ENCODE data around the gene ABCA8.
"Not testable (repeated sequence)": the region's sequence is repeated elsewhere in the genome, so short reads cannot be mapped to it uniquely, and the experiment has no call there.

Gene ABCA8

DNA sequence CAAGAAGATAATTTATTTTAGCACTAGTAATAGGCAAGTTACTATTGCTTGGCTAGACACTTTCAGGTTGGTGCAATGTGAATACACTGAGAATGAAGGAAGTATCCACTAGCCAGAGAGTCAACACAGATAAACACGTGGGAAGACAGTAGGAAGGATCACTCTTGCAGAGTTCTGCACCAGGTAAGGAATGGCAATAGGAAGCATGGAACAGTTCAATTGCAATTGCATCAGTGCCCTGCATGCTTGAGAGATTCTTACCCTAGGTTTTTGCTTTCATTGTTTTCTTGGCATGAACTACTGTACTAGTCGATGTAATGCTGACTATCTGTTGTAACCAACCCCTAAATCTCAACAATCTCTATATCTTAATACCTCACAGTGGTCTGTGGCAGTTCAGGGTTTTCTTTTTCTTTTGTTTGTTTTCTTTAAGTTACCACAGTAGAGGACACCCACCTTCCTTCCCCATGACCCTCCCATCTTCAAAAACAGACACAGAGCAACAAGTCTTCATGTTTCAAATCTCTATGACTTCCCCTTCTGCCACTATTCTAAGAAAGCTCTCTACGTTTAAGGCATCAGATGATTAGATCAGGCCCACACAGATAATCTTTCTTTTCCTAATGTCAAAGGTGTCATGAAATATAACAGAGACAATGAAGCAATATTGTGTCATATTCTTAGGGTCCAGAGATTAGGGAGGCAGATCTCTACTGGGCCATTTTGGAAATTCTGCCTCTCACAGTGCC is 18.1 kb upstream of the ABCA8 start:
- DNase-seq, result peak in 1 of 3 donors; percentile 11
- 67% methylated on average over 1 of the region's 3 CpGs for WGBS (ENCODE audit: insufficient coverage)
- H3K36me3 ChIP-seq (ENCODE audit: control insufficient read depth in 4 of 4, insufficient read depth in 4 of 4, low read length in 3 of 4), result no peaks in the 10 kb centered on the region
- H3K4me1 ChIP-seq (ENCODE audit: control extremely low read depth in 1 of 4, control insufficient read depth in 4 of 4, insufficient read depth in 4 of 4, low read length in 3 of 4), result peaks cover 0 to 11% (median 6%) of the 10 kb centered on the region in 4 experiments
- no peaks in the 10 kb centered on the region for H3K9me3 ChIP-seq (ENCODE audit: control extremely low read depth in 1 of 5, control insufficient read depth in 4 of 5, insufficient read depth in 2 of 5, low read depth in 1 of 5, low read length in 4 of 5)
- H3K4me3 ChIP-seq (ENCODE audit: control insufficient read depth in 1 of 7, extremely low read depth in 1 of 7, insufficient read depth in 4 of 7, low read depth in 2 of 7, low read length in 6 of 7), result no peak overlapping the region
- POLR2A ChIA-PET, result no interaction called here
- no peak overlapping the region for H3K27ac ChIP-seq (ENCODE audit: insufficient read depth in 1 of 2, low read depth in 1 of 2, low read length in 2 of 2, poor library complexity in 1 of 2, severe bottlenecking in 2 of 2)
- no peaks in the 10 kb centered on the region for H3K27me3 ChIP-seq (replicated peaks in 2 of 5; ENCODE audit: control insufficient read depth in 4 of 5, insufficient read depth in 5 of 5, low read length in 4 of 5)
- CTCF ChIA-PET, result interaction anchor here (1.5 kb wide), 1 partner anchor 197 kb away, joined by 4 read pairs; no protein-coding TSS in a partner anchor

DNA sequence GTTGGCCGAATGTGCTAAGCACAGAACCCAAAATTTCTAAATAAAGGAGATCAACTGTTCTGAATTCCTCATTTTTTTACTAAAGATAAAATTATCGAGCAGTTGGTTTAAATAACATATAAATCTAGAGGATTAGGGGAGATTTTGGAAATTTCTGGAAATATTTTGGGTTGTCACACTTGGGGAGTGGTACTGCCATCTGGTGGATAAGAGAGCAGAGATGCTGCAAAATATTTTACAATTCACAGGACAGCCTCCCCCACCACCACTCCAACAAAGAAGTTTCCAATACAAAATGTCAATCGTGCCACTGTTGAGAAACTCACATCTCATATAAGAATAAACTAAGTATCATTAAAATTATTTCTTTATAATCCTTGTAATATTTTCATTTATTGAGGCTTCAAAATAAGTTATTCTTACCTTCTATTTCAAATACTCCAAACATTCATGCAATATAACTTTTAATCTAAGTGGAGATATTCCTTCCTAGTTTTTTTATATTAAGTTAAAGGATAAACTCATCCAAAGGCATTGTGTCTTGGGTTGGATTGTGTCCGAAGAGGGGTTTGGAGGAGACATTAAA is 17.0 kb upstream of the ABCA8 start:
- ChIA-PET POLR2A (no interaction called here), CTCF (interaction anchor here (1.0 to 1.6 kb wide), 2 partner anchors 198 to 264 kb away, joined by 3 to 8 read pairs; no protein-coding TSS in a partner anchor)
- DNase-seq, result peak; percentile 22 to 40 (median 34)
- H3K4me3 ChIP-seq (ENCODE audit: control insufficient read depth in 1 of 7, extremely low read depth in 1 of 7, insufficient read depth in 4 of 7, low read depth in 2 of 7, low read length in 6 of 7), result no peak overlapping the region
- no peak overlapping the region for H3K27ac ChIP-seq (ENCODE audit: insufficient read depth in 1 of 2, low read depth in 1 of 2, low read length in 2 of 2, poor library complexity in 1 of 2, severe bottlenecking in 2 of 2)
- H3K9me3 ChIP-seq (ENCODE audit: control extremely low read depth in 1 of 5, control insufficient read depth in 4 of 5, insufficient read depth in 2 of 5, low read depth in 1 of 5, low read length in 4 of 5), result no peaks in the 10 kb centered on the region
- H3K36me3 ChIP-seq (ENCODE audit: control insufficient read depth in 4 of 4, insufficient read depth in 4 of 4, low read length in 3 of 4), result no peaks in the 10 kb centered on the region
- peaks cover 0 to 11% (median 6%) of the 10 kb centered on the region in 4 experiments for H3K4me1 ChIP-seq (ENCODE audit: control extremely low read depth in 1 of 4, control insufficient read depth in 4 of 4, insufficient read depth in 4 of 4, low read length in 3 of 4)
- WGBS (ENCODE audit: insufficient coverage), result no CpG with 5 or more reads among the region's 4 CpGs
- no peaks in the 10 kb centered on the region for H3K27me3 ChIP-seq (replicated peaks in 2 of 5; ENCODE audit: control insufficient read depth in 4 of 5, insufficient read depth in 5 of 5, low read length in 4 of 5)

GRCh38 chr17:68969101-68969500 is 13.9 kb upstream of the ABCA8 start:
- POLR2A ChIA-PET, result interaction anchor here (0.6 to 0.7 kb wide), 3 partner anchors 106 to 315 kb away, joined by 3 to 6 read pairs (median 3); no protein-coding TSS in a partner anchor
- Histone ChIP-seq H3K27ac (ENCODE audit: insufficient read depth in 1 of 2, low read depth in 1 of 2, low read length in 2 of 2, poor library complexity in 1 of 2, severe bottlenecking in 2 of 2) (no peak overlapping the region), H3K36me3 (ENCODE audit: control insufficient read depth in 4 of 4, insufficient read depth in 4 of 4, low read length in 3 of 4) (no peaks in the 10 kb centered on the region), H3K9me3 (ENCODE audit: control extremely low read depth in 1 of 5, control insufficient read depth in 4 of 5, insufficient read depth in 2 of 5, low read depth in 1 of 5, low read length in 4 of 5) (no peaks in the 10 kb centered on the region), H3K4me3 (ENCODE audit: control insufficient read depth in 1 of 7, extremely low read depth in 1 of 7, insufficient read depth in 4 of 7, low read depth in 2 of 7, low read length in 6 of 7) (peak overlapping the region in 1 of 7 experiments; percentile 48), H3K4me1 (ENCODE audit: control extremely low read depth in 1 of 4, control insufficient read depth in 4 of 4, insufficient read depth in 4 of 4, low read length in 3 of 4) (peaks cover 0 to 11% (median 6%) of the 10 kb centered on the region in 4 experiments), H3K27me3 (replicated peaks in 2 of 5; ENCODE audit: control insufficient read depth in 4 of 5, insufficient read depth in 5 of 5, low read length in 4 of 5) (no peaks in the 10 kb centered on the region)
- CTCF ChIA-PET, result interaction anchor here (0.8 to 1.9 kb wide), 5 partner anchors 24 to 267 kb away, joined by 3 to 6 read pairs (median 4); no protein-coding TSS in a partner anchor
- WGBS (ENCODE audit: insufficient coverage), result 30% methylated on average over 4 of the region's 5 CpGs
- DNase-seq, result peak in 2 of 3 donors; percentile 35 to 50

DNA sequence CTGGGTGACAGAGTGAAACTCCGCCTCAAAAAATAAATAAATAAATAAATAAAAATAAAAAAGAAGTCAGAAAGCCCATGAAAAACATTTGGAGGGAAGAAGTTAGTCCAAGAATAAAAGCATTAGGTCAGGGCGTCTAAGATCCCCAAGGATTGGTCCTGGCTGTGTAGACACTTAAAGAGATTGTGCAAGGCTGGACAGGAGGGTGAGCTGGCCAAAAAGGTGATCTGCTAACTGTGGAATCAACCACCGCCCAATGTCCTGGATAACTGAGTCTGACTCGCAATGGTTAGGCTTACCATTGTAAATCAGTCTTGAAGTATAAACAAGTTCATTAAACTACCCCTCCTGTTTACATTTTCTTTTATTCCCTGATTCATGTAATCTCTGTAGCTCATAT is 8.8 kb upstream of the ABCA8 start:
- H3K4me3 ChIP-seq (ENCODE audit: control insufficient read depth in 1 of 7, extremely low read depth in 1 of 7, insufficient read depth in 4 of 7, low read depth in 2 of 7, low read length in 6 of 7), result no peak overlapping the region
- POLR2A ChIA-PET, result no interaction called here
- no peaks in the 10 kb centered on the region for H3K27me3 ChIP-seq (replicated peaks in 2 of 5; ENCODE audit: control insufficient read depth in 4 of 5, insufficient read depth in 5 of 5, low read length in 4 of 5)
- no peaks in the 10 kb centered on the region for H3K36me3 ChIP-seq (ENCODE audit: control insufficient read depth in 4 of 4, insufficient read depth in 4 of 4, low read length in 3 of 4)
- CTCF ChIA-PET, result no interaction called here
- H3K9me3 ChIP-seq (ENCODE audit: control extremely low read depth in 1 of 5, control insufficient read depth in 4 of 5, insufficient read depth in 2 of 5, low read depth in 1 of 5, low read length in 4 of 5), result no peaks in the 10 kb centered on the region
- 97% methylated on average over 3 of the region's 4 CpGs for WGBS (ENCODE audit: insufficient coverage)
- H3K4me1 ChIP-seq (ENCODE audit: control extremely low read depth in 1 of 4, control insufficient read depth in 4 of 4, insufficient read depth in 4 of 4, low read length in 3 of 4), result no peaks in the 10 kb centered on the region
- DNase-seq, result no peak
- H3K27ac ChIP-seq (ENCODE audit: insufficient read depth in 1 of 2, low read depth in 1 of 2, low read length in 2 of 2, poor library complexity in 1 of 2, severe bottlenecking in 2 of 2), result no peak overlapping the region

DNA sequence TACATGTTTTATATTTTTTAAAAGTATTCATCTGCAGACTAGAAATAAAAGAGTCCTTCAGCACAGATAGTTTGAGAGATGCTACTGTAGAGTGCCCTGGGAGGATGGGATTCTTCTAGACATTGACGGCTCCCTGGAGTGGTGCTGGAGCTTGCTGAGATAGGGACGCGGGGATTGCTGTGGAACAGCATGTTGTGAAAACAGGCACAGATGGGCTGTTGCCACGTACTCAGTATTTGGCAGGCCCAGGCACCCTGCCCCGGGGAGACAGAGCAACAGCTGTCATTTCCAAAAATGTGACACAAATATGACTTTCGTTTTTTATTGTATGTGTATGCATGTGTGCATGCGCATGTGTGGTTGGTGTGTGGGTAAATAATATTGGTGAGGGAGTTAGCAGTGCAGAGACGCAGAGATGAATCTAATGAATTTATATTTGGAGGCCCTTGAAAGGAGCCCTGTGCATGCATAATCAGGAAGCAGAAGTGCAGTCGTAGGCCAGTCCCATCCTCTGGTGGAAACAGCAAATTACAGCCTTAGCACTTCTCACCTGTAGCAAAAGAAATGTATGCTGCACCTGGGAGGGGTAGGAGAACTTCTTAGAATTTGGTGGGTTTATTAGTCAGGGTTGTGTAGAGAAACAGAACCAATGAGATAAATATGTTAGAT is 6.2 kb upstream of the ABCA8 start:
- WGBS (ENCODE audit: insufficient coverage), result 96% methylated on average over 8 of the region's 9 CpGs
- Histone ChIP-seq H3K4me3 (ENCODE audit: control insufficient read depth in 1 of 7, extremely low read depth in 1 of 7, insufficient read depth in 4 of 7, low read depth in 2 of 7, low read length in 6 of 7) (no peak overlapping the region), H3K4me1 (ENCODE audit: control extremely low read depth in 1 of 4, control insufficient read depth in 4 of 4, insufficient read depth in 4 of 4, low read length in 3 of 4) (no peaks in the 10 kb centered on the region), H3K27me3 (replicated peaks in 2 of 5; ENCODE audit: control insufficient read depth in 4 of 5, insufficient read depth in 5 of 5, low read length in 4 of 5) (no peaks in the 10 kb centered on the region), H3K27ac (ENCODE audit: insufficient read depth in 1 of 2, low read depth in 1 of 2, low read length in 2 of 2, poor library complexity in 1 of 2, severe bottlenecking in 2 of 2) (no peak overlapping the region), H3K36me3 (ENCODE audit: control insufficient read depth in 4 of 4, insufficient read depth in 4 of 4, low read length in 3 of 4) (no peaks in the 10 kb centered on the region), H3K9me3 (ENCODE audit: control extremely low read depth in 1 of 5, control insufficient read depth in 4 of 5, insufficient read depth in 2 of 5, low read depth in 1 of 5, low read length in 4 of 5) (no peaks in the 10 kb centered on the region)
- DNase-seq, result no peak
- CTCF ChIA-PET, result no interaction called here
- POLR2A ChIA-PET, result no interaction called here

DNA sequence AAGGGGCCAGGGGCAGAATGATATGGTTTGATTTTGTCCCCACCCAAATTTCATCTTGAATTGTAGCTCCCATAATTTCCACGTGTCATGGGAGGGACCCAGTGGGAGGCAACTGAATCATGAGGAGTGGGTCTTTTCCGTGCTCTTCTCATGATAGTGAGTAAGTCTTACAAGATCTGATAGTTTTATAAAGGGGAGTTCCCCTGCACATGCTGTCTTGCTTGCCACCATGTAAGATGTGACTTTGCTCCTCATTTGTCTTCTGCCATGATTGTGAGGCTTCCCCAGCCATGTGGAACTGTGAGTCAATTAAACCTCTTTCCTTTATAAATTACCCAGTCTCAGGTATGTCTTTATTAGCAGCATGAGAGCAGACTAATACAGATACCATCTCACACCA is 3.9 kb upstream of the ABCA8 start:
- H3K27me3 ChIP-seq (replicated peaks in 2 of 5; ENCODE audit: control insufficient read depth in 4 of 5, insufficient read depth in 5 of 5, low read length in 4 of 5); H3K4me1 ChIP-seq (ENCODE audit: control extremely low read depth in 1 of 4, control insufficient read depth in 4 of 4, insufficient read depth in 4 of 4, low read length in 3 of 4); H3K4me3 ChIP-seq (ENCODE audit: control insufficient read depth in 1 of 7, extremely low read depth in 1 of 7, insufficient read depth in 4 of 7, low read depth in 2 of 7, low read length in 6 of 7); CTCF ChIA-PET; POLR2A ChIA-PET; H3K36me3 ChIP-seq (ENCODE audit: control insufficient read depth in 4 of 4, insufficient read depth in 4 of 4, low read length in 3 of 4); H3K9me3 ChIP-seq (ENCODE audit: control extremely low read depth in 1 of 5, control insufficient read depth in 4 of 5, insufficient read depth in 2 of 5, low read depth in 1 of 5, low read length in 4 of 5); H3K27ac ChIP-seq (ENCODE audit: insufficient read depth in 1 of 2, low read depth in 1 of 2, low read length in 2 of 2, poor library complexity in 1 of 2, severe bottlenecking in 2 of 2): not testable (repeated sequence)
- peak in 1 of 3 donors; percentile 35 for DNase-seq
- WGBS (ENCODE audit: insufficient coverage), result 100% methylated on average over 1 of the region's 2 CpGs

DNA sequence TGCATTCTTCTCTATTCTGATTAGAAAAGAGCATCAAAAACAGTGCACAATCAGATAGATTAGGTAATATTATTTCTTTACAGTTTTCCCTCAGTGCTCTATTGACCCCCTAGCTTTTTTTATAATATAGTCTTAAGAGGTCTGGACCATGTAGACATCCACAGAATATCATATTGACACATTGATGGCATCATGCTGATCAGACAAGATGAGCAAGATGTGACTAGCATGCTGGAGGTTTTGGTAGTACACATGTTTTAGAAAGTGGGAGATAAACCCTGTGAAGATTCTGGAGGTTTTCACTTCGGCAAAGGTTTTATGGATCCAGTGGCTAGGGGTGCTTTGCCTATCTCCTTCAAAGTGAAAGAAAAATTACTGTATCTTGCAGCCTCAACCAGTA is 2.8 kb upstream of the ABCA8 start:
- ChIA-PET CTCF (no interaction called here), POLR2A (no interaction called here)
- Histone ChIP-seq H3K36me3 (ENCODE audit: control insufficient read depth in 4 of 4, insufficient read depth in 4 of 4, low read length in 3 of 4) (no peaks in the 10 kb centered on the region), H3K4me3 (ENCODE audit: control insufficient read depth in 1 of 7, extremely low read depth in 1 of 7, insufficient read depth in 4 of 7, low read depth in 2 of 7, low read length in 6 of 7) (no peak overlapping the region), H3K4me1 (ENCODE audit: control extremely low read depth in 1 of 4, control insufficient read depth in 4 of 4, insufficient read depth in 4 of 4, low read length in 3 of 4) (no peaks in the 10 kb centered on the region), H3K27ac (ENCODE audit: insufficient read depth in 1 of 2, low read depth in 1 of 2, low read length in 2 of 2, poor library complexity in 1 of 2, severe bottlenecking in 2 of 2) (no peak overlapping the region), H3K27me3 (replicated peaks in 2 of 5; ENCODE audit: control insufficient read depth in 4 of 5, insufficient read depth in 5 of 5, low read length in 4 of 5) (no peaks in the 10 kb centered on the region), H3K9me3 (ENCODE audit: control extremely low read depth in 1 of 5, control insufficient read depth in 4 of 5, insufficient read depth in 2 of 5, low read depth in 1 of 5, low read length in 4 of 5) (no peaks in the 10 kb centered on the region)
- DNase-seq, result peak in 1 of 3 donors; percentile 13
- WGBS (ENCODE audit: insufficient coverage), result no CpG with 5 or more reads among the region's 1 CpG
